NCI-H2227 (cell line): ENCODE results near the gene NT5M.

Source experiments
- DNase-seq: peaks from one replicate; lab custom pipeline; 2025; ENCODE audit not compliant: unreplicated experiment; lab: John Stamatoyannopoulos, UW

The NT5M gene

DNA sequence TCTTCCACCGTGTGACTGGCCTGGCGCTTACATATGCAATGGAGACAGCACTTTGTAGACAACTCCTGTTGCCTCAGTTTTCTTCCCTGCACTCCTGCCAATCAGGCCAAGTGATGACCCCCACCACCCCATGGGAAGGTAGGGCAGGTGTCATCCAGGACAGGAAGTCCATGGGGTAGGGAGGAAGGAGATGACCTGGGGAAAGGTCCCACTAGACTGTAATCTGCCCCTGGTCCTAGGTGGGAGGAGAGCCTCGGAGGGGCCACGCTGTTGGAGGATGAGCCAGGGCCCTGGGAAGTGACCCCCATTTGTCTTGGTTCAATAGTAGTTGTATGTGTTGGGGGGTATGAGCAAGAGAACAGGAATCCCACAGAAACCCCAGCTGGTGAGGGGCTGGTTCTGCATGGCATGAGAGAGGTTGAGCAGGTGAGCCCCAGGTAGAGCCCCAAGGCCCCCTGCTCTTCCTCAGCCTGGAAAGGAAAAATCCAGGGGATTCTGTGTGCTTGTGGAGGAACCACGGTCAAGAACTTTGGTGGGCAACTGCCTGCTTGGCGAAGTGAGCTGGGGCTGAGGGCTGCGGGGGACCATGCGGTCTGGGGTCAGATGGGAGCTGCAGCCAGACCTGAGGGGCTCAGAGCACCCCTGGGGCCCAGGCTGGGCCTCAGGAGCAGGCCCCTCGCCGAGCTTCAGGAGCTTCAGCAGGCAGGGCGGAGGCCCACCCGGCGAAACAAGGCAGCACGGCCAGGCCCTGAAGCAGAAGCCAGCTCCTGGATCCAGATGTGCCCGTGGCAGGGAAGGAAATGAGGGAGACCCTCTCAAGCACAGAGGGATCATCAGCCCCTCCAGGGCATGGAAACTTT lies 50.7 kb downstream of the NT5M start:
- DNase-seq: no peak

- DNase-seq: peak; percentile 79
Measured at GRCh38 chr17:17354560-17355349, 51.6 kb downstream of the NT5M start.

DNA sequence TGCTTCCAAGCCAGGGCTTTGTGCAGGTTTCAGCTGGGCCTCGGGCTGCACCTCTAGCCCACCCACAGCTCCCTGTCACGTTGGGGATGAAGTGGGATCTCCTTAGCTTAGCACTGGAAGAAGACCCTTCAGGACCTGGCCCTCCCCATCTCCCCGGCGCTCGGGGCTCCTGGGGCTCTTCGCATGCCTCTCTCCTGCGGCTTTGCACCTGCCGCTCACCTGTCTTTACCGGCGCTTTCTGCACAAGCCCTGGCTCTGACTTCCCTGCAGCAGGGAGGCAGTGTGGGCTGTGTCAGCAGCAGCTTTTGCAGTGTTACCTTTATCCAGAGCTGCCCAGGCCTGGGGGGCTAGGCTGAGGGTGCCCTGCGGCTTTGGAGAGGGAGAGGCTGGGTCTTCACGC lies 52.3 kb downstream of the NT5M start:
- DNase-seq: no peak

- DNase-seq: peak; percentile 78
Measured at GRCh38 chr17:17356149-17356930, 53.2 kb downstream of the NT5M start.

DNA sequence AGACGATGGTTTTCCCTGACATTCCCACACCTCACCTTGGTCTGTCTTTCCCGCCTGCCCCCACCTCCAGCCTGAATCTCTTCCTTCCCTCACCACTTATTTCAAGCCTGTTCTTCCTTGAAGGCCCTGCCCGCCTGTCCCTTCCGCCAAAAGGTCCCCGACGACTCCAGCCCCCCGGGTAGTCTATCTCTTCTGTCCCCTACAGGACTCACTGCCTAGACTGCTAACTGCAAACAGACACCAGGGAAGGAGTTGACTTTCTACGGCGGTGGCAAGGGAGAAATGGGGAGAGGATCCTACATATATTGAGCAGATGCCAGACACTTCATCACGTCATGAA lies 53.7 kb downstream of the NT5M start:
- DNase-seq: no peak

- no peak for DNase-seq
Measured at GRCh38 chr17:17358060-17358751, 55.0 kb downstream of the NT5M start.

DNA sequence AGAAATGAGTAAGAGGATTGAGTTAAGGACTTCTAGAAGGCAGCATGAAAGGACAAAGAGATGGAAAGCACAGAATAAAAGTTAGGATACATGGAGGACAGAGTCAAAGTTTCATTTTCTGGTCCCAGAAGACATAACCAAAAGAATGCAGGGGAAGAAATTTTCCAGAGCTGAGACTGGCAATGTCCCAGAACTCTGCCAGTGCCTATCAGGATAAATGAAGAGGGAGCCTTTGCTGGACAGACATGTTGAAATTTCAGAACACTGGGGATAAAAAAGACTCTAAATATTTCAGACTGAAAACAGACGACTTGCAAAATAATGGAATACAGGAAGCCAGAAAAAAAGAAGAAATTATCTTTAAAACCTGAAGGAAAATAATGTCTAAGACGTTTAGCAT lies 55.7 kb downstream of the NT5M start:
- no peak for DNase-seq

DNA sequence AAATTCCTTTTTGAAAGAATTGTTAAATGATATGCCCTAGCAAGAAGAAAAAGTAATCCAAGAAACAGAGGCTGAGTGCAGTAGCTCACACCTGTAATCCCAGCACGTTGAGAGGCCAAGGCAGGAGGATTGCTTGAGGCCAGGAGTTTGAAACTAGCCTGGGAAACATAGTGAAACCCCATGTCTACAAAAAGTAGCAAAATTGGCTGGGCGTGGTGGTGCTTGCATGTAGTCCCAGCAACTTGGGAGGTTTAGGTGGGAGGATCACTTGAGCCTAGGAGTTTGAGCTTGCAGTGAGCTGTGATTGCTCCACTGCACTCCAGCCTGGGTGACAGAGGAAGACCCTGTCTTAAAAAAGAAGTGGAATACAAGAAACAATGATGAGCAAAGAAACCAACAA lies 56.1 kb downstream of the NT5M start:
- DNase-seq: no peak

- no peak for DNase-seq
Measured at GRCh38 chr17:17360087-17360730, 57.0 kb downstream of the NT5M start.

GRCh38 chr17:17361543-17361866 lies 58.3 kb downstream of the NT5M start:
- no peak for DNase-seq

DNA sequence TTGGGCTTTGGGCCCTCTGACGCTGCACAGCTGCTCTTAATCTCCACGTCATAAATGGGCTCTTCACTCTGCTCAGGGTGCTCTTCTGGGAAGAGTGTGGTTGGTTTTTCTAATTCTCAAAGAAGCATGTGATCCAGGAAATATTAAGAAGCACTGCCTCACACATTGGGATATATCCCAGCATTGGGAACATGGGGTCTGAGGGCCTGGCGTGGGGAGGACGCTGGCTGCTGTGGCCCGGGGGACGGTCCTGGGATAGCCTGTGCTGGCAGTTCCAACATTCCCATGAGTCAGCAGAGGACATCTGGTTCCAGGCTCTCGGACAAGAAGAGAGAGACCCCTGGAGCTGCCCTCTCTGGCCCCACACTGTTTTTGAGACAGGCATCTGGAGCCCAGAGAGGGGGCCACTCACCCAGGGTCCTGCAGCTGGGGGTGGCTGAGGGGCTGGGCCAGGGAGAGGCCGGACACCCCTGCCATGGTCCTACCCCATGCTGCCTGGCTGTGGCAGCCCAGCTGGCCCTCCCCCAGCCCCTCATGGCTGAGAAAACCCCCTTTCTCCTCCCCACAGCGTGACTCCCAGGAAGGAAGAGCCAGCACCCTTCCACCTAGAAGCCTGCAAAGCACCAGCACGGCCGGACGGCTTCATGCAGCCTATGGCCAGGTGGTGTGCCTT lies 58.8 kb downstream of the NT5M start:
- no peak for DNase-seq

GRCh38 chr17:17362540-17362930 lies 59.4 kb downstream of the NT5M start:
- no peak for DNase-seq

- DNase-seq: no peak
Measured at GRCh38 chr17:17363638-17364337, 60.6 kb downstream of the NT5M start.

DNA sequence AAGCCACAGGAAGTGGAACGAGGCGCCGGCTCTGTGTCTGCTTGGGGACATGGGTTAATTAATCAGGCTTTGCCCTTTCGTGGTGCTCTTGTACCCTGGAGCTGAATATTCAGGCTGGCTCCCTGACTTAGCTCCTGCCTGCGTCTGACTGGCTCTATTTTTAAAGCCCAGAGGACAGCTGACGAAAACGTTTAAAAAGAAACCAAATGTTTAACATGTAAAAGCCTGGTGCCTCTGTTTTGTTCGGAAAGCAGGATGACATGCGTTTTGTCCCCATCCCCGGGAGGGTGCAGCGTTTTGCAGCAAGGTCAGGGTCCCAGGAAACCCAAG lies 61.1 kb downstream of the NT5M start:
- DNase-seq: no peak

GRCh38 chr17:17365476-17366110 lies 62.4 kb downstream of the NT5M start:
- no peak for DNase-seq

DNA sequence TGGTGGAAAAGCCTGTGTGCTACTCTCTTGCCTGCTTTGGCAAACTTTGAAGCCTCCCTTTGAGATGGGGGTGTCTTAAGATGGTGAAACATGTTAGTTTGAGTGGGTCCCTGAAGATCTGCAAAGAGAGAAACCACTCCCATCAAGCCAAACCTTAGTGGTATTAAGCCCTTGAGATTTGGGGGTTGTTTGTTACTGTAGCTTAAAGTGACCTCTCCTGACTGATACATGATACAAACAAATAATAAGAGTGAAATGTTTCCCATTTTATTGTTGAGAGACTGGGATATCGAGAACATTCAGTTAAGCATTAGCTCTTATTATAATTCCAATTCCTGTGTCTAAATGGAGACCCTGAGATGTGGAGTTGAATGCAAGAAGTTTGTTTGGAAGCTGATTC lies 63.1 kb downstream of the NT5M start:
- no peak for DNase-seq

DNA sequence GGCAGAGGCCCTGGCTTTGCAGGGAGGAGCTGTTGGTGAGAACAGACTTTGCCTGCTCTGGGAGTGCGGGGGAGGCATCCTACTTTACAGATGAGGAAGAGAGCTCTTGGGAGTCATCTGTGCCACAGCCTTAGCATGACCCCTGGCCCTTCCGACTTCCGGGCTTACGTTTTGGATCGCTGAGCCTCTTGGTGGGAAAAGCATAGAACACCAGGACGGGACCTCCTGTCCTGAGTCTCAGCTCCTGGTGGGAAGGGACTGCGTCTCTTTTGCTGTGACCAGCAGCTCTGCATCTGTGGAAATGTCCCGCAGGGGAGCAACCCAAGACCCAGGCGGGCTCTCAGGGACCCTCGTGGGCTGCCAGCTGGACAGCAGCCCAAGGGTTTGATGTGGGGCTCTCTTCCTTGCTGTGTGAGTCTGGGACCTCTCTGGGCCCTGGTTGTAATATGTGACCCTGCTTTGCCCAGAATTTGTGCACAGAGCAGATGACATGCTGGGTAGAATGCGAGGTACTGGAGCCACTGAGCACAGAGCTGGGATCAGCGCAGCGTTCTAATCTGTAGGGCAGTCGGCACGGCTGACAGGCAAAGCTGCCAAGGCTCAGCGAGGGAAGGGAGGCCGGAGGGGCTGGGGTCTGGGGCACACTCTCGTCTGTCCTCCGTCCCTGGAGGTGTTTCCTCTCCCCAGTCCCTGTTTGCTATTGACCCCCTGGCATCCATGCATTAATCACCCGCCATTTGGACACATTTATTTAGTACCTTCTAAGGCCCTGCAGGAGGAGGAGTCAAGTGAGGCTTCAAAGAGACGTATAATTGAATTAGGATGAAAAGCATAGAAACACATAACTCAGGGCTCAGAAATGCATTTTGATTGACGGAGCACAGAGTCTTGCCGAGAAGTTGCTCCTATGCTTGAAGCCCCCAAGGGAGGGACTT lies 64.0 kb downstream of the NT5M start:
- DNase-seq: no peak

DNA sequence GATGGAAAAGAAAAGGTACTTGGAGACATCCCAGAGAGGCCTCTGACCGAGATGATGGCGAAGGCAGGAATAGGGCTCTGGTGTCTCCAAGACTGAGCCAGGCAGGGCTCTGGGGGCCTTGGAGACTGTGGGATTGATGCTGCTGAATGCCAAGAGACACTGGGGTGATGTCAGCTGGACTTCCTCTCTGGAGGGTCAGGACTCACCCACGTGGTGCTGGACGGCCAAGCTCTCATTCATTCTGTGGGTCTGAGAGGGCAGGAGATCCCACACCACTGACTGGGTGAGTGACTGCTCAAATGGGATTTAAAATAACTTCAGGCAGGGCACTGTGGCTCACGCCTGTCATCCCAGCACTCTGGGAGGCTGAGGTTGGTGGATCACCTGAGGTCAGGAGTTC lies 64.8 kb downstream of the NT5M start:
- no peak for DNase-seq
